Glomerular visceral epithelial cell (primary cell): Measurements from ENCODE around the gene KRT17.

Source experiments
- DNase-seq: peaks from one replicate; pipeline ENCODE4 v3.0.0-alpha.2; 2016; ENCODE audit errors: extremely low spot score

Gene KRT17

GRCh38 chr17:41624208-41625101 lies at the start of gene KRT17:
TSS of gene KRT17 (minus strand) at chr17:41624575. CDS start at chr17:41624509, 66 bp downstream.
- DNase-seq: no peak

GRCh38 chr17:41672153-41672552 lies 47.8 kb upstream of the KRT17 start:
- DNase-seq: no peak

DNA sequence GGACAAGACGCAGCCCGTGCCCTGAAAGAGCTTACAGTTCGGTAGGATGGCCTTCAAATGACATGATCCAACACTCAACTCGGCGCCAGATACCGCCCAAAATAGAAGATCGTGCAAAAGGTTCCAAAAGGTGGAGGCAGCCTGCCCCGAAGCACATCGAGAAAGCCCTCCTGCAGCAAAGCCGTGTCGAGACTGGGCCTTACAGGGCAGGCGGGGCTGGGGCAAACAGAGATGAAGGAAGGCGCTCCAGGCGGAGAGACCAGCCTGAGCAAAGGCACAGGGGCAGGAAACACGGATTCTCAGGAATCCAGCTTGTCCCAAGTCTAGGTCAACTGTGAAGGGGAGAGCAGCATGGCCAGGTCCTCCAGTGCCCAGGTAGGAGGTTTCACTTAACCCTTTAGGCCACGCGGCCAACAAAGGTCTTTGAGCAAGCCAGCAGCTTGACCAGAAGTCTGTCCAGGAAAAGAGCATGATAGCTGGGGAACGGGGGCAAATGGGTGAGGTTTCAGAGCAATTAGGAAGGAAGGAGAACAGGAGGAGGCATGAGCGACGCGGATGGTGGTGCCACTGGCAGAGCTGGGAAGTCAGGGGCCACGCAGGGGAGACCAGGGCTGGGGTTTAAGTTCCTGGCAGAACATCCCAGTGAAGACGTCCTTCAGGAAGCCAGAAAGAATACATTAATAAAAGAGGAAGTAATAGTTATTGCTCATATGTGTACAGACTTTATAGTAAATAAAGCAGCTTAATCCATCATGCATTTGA lies 43.1 kb upstream of the KRT17 start:
- DNase-seq: no peak

- DNase-seq: peak; percentile 74
Measured at GRCh38 chr17:41666708-41667279, 42.4 kb upstream of the KRT17 start.

DNA sequence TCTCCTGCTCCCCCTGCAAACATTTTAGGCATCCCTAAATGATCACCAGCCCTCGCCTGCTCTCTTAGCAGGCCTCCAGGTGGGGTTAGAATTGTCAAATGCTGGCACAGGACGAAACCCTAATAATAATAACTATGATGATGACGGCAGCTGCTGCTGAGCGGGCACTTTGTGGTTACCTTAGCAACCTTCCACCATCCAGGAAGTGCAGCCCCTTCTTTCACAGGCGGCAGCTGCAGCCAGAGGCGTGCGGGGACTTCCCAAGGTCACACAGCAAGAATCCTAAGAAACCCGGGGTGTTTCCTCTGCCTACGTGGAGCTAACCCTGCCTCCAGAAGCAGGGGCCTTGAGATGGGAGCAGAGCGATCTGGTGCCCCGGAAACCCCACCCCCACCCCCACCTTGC lies 41.9 kb upstream of the KRT17 start:
- DNase-seq: peak; percentile 80

DNA sequence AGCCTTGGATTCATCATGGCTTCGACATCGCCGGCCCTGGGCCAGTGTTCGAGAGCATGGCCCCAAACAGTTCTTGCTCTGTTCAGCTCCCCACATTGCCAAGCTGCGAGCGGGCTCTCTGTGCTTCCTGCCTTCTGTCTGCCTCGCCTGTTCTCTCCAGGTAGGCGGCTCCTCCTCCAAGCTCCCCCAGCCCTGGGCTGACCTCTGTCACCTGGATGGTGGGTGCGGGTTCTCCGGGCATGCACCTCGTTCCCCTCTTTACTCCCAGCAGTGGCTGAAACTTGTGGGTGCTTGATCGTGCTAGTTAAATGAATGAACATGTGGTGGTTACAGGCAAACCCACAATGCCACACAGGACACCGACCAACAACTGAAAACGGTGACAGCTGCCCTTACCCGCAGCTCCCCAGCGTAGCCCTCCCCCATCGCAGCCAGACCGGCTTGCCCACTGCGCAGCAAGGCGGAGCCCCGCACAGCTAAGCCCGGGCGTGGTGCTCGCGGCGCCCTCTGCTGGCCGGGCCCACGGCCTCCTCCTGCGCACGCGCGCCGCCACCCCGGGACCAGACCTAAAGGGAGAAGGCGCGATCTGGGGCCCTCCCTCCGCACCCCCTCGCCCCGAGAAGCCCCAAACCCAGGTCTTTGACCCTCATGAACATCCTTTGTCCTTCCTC lies 41.3 kb upstream of the KRT17 start:
- peak; percentile 89 for DNase-seq

- no peak for DNase-seq
Measured at GRCh38 chr17:41664587-41665565, 40.5 kb upstream of the KRT17 start.

DNA sequence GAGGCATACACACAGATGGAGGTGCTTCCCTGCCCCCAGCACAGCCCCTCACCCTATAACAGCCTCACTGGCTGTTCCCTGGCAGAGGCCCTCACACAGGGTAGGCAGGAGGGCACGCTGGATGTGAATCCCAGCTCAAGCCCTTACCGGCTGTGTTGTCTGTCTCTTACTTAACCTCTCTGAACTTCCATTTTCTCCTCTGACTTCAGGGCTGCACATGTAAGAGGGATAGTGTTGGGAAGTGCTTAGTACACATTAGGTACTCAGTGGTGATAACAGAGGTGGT lies 39.7 kb upstream of the KRT17 start:
- no peak for DNase-seq

DNA sequence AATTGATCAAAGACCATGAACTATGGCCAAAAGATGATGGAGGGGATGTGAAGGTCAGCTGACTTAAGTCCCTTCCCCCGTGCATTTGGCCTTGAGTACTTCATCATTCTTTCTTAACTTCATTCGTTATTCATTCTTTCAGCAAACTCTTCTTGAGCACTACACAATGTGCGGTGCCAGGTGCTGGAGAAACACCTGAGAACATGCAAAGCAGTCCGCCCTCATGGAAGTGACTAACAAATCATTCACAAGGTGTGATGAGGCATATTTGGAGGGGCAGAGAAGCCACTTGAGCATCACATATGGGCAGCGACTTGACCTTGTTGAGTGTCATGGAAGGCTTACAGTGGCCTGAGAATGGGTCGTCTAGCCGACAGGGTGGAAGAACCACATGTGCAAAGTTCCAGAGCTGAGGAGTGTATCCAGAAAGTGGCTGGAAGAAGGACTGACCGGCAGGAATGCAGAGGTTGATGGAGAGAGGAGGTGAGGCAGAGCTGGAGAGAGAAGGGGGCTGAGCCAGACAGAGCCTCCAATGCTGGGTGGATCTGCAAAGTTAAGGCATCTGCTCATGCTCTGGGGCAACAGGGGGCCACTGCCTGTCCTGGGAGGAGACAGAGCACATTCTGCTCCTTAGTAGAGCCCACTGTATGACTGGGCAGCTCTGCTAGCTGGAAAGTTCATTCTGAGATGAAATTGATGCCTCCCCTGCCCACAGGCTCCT lies 39.2 kb upstream of the KRT17 start:
- no peak for DNase-seq

- DNase-seq: no peak
Measured at GRCh38 chr17:41660221-41660711, 35.9 kb upstream of the KRT17 start.

GRCh38 chr17:41659427-41660212 lies 35.2 kb upstream of the KRT17 start:
- DNase-seq: no peak

DNA sequence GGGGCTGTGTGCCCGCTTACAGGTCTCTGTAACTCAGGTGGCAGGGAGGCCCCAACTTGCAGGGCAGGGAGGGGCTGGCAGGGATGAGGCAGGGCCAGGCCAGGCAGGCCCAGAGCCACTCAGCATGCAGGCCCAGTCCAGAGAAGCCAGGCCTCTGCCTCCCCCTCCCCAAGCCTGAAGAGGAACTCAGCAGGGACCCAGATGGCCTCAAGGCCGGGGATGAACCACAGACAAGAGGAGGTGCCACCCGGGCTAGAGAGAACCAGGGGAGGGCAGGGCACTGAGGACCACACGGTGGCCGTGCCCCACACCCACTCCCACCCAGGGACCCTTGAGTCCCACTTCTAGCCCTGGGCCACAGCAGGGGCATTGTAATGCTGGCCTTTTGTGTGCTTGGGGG lies 34.5 kb upstream of the KRT17 start:
- DNase-seq: no peak

DNA sequence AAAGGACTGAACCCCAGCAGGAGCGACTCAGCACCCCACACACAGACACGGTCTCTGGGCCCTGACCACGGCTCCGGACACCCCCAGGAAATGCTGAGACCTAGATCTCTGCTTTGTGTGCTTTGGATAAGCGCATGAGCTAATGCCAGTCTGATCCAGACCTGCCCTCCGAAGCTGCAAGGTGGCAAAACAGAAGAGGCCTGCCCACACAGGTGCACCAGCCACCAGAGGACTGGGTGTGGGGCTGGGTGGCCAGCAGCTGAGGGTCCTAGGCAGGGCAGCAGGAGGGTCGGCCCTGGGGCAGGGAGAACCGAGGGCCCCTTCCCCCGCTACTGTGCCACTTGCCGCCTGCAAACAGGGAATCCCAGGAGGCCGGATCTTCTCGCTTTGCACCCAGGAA lies 33.6 kb upstream of the KRT17 start:
- DNase-seq: no peak

GRCh38 chr17:41657176-41657754 lies 32.9 kb upstream of the KRT17 start:
- DNase-seq: no peak

GRCh38 chr17:41656249-41657023 lies 32.1 kb upstream of the KRT17 start:
- DNase-seq: no peak

- DNase-seq: peak; percentile 23
Measured at GRCh38 chr17:41655611-41656111, 31.3 kb upstream of the KRT17 start.

DNA sequence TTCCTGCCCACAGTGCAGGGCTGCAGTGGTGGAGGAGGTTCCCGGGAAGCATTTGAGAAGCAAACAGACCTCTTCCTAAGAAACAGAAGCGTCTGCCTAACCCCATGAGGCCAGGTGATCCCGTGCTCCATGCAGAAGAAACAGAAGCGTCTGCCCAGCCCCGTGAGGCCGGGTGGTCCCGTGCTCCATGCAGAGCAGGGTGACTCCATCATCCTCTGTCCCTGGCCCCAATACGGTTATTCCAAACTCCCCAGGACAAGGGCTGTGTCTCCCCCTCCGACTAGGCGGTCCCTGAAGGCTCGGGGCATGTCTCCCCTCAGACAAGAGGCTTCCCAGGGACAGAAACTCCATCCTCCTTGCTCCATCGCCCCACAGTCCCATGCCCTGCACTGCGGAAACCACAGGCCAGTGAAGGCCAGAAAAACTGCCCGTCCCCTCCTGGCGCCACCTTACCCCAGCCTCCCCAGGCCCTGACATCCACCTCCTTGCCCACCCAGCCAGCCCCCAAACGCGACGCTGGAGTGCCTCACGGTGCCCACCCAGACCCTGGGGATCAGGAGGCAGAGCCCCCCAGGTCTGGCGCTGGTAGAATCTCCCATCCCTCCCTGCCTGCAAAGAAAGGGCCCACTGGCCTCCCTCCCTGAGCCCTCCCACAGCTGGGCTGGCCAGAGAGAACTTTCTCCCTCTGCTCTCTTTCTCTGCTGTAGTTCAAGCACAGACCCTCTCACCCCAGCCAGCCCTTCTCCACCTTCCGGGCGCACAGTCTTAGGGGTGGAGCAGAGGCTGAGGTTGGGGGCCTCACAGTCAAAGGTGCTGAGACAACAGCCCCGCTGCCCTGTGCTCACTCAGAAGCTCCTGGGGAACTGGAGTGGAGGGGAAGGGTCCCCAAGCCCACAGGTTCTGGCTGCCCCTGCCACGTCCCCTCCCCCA lies 30.6 kb upstream of the KRT17 start:
- no peak for DNase-seq
